HCT116 (cell line): Measurements from ENCODE around the gene TRPT1. TPM values are rescaled to one million over a fixed set of nuclear protein-coding genes. Genes with fewer than 3 reads are reported as not detected.

ENCODE experiments used
- ATAC-seq: fragments of 200-7000 bp; cut with Tn5 transposase; 2 replicates; pipeline ENCODE4 v1.9.1; 2020; ENCODE audit warnings: mild to moderate bottlenecking, moderate library complexity
- BruUV-seq: library from RNA; stranded (reverse); fragments of 400-500 nt; replicated peaks from 2 replicates; lab custom pipeline; 2021; lab: Mats Ljungman, UMichigan
- CTCF ChIA-PET: fragments of 300-600 bp; sonication (Branson Sonifier 250); formaldehyde crosslinking; loops from one replicate; lab custom pipeline; 2021; ENCODE audit warnings: antibody characterized with exemption; lab: Charles Lee
- POLR2A ChIA-PET: fragments of 300-600, 350-600 bp; sonication (Branson Sonifier 250); formaldehyde crosslinking; loops from one replicate; lab custom pipeline; 2021; ENCODE audit warnings: antibody characterized with exemption; lab: Charles Lee
- RAD21 ChIA-PET, 2 experiments: fragments of 300-600 bp; sonication (Branson Sonifier 250); formaldehyde crosslinking; loops; one replicate each; lab custom pipeline; 2023; ENCODE audit warnings: low total read pairs in 2 of 2; ENCODE audit not compliant: uncharacterized antibody in 2 of 2, unreplicated experiment in 2 of 2, low non-redundant PET in 1 of 2; lab: Charles Lee
- DNase-seq: peaks from one replicate; pipeline ENCODE4 v3.0.0-alpha.2; 2010; ENCODE audit warnings: low read depth, low spot score
- H2AFZ ChIP-seq: fragments of 200-600 bp; shearing (Covaris generic), sonication (generic); 2 replicates; pipeline ENCODE4 v1.6.1; 2017; ENCODE audit warnings: low read depth, mixed run types, mixed read lengths, antibody characterized with exemption, low read length; ENCODE audit not compliant: poor library complexity, severe bottlenecking
- H3K27ac ChIP-seq: 2 replicates; pipeline ENCODE4 v1.5.1; 2012; ENCODE audit warnings: low read depth, low read length
- H3K27me3 ChIP-seq: fragments of 200-600 bp; sonication (generic); 2 replicates; pipeline ENCODE4 v1.6.1; 2016; ENCODE audit warnings: mixed run types, low read length, mixed read lengths; ENCODE audit not compliant: insufficient read depth
- H3K36me3 ChIP-seq, 2 experiments: fragments of 200-500 bp in 1 of 2; fragments of 200-600 bp in 1 of 2; sonication (Bioruptor generic) in 1 of 2; sonication (generic) in 1 of 2; 2 replicates each; pipeline versions ENCODE4 v1.5.1 to v1.6.1; 2014 to 2016; ENCODE audit warnings: low read length in 2 of 2, inconsistent platforms in 1 of 2, mixed read lengths in 1 of 2, mixed run types in 1 of 2; ENCODE audit not compliant: insufficient read depth in 2 of 2, control insufficient read depth in 1 of 2
- H3K4me1 ChIP-seq, 2 experiments: fragments of 200-600 bp in 1 of 2; sonication (generic) in 1 of 2; 2 replicates each; pipeline versions ENCODE4 v1.5.1 to v1.6.1; 2012 to 2017; ENCODE audit warnings: low read length in 2 of 2, inconsistent platforms in 1 of 2, mild to moderate bottlenecking in 1 of 2, mixed read lengths in 1 of 2, mixed run types in 1 of 2, moderate library complexity in 1 of 2; ENCODE audit not compliant: insufficient read depth in 2 of 2, control insufficient read depth in 1 of 2
- H3K4me2 ChIP-seq: fragments of 200-600 bp; sonication (generic); 2 replicates; pipeline ENCODE4 v1.6.1; 2017; ENCODE audit warnings: mixed run types, low read length, mixed read lengths
- H3K4me3 ChIP-seq, 2 experiments: fragments of 200-600 bp in 1 of 2; sonication (generic) in 1 of 2; replicated peaks in 1 of 2; 2 replicates each; pipeline ENCODE4 v1.5.1; 2011 to 2016; ENCODE audit warnings: low read length in 2 of 2, control low read depth in 1 of 2, low read depth in 1 of 2, mild to moderate bottlenecking in 1 of 2, mixed read lengths in 1 of 2, mixed run types in 1 of 2
- H3K79me2 ChIP-seq: fragments of 200-600 bp; sonication (generic); 2 replicates; pipeline ENCODE4 v1.6.1; 2017; ENCODE audit warnings: mild to moderate bottlenecking, mixed run types, low read length, moderate library complexity, mixed read lengths; ENCODE audit not compliant: insufficient read depth
- H3K9ac ChIP-seq: fragments of 200-600 bp; sonication (generic); 2 replicates; pipeline ENCODE4 v1.6.1; 2016; ENCODE audit warnings: low read length, mixed read lengths
- H3K9me2 ChIP-seq: fragments of 200-600 bp; sonication (generic), shearing (Covaris generic); 2 replicates; pipeline ENCODE4 v1.6.1; 2017; ENCODE audit warnings: mixed run types, mild to moderate bottlenecking, moderate library complexity; ENCODE audit not compliant: insufficient read depth
- H3K9me3 ChIP-seq, 2 experiments: fragments of 200-500 bp in 1 of 2; fragments of 200-600 bp in 1 of 2; sonication (Bioruptor generic) in 1 of 2; sonication (generic) in 1 of 2; 2 replicates each; pipeline ENCODE4 v1.6.1; 2014 to 2017; ENCODE audit warnings: low read length in 2 of 2, mixed read lengths in 2 of 2, inconsistent platforms in 1 of 2, low read depth in 1 of 2, mild to moderate bottlenecking in 1 of 2, mixed run types in 1 of 2, moderate library complexity in 1 of 2; ENCODE audit not compliant: control insufficient read depth in 1 of 2, insufficient read depth in 1 of 2
- H4K20me1 ChIP-seq: fragments of 200-600 bp; sonication (generic), shearing (Covaris generic); 2 replicates; pipeline ENCODE4 v1.6.1; 2017; ENCODE audit warnings: mixed run types, mild to moderate bottlenecking, moderate library complexity; ENCODE audit not compliant: insufficient read depth
- EZH2 ChIP-seq: fragments of 200-600 bp; sonication (generic); IDR thresholded peaks from 2 replicates; pipeline ENCODE4 v1.6.1; 2017; ENCODE audit warnings: antibody characterized with exemption, mixed run types
- FOSL1 ChIP-seq: IDR thresholded peaks from 2 replicates; pipeline ENCODE4 v1.6.1; 2012; ENCODE audit warnings: low read depth
- SRF ChIP-seq: IDR thresholded peaks from 2 replicates; pipeline ENCODE4 v1.6.1; 2012; ENCODE audit warnings: low read depth
- ZBTB33 ChIP-seq: IDR thresholded peaks from 2 replicates; pipeline ENCODE4 v1.6.1; 2011; ENCODE audit warnings: mild to moderate bottlenecking, low read length, moderate library complexity; ENCODE audit not compliant: insufficient replicate concordance; ENCODE audit errors: extremely low read depth
- ZFX ChIP-seq: fragments of 450-650 bp; IDR thresholded peaks from 2 replicates; pipeline ENCODE4 v1.6.1; 2017
- intact Hi-C: fragments of 100-400 bp; cut with micrococcal nuclease; formaldehyde crosslinking; loops from 2 replicates; pipeline ENCODE4 v1.10.0; 2022
- total RNA-seq: library from RNA; stranded (reverse); gene quantifications from one replicate; pipeline ENCODE4 v1.2.1, GENCODE V29; 2021; ENCODE audit not compliant: unreplicated experiment
- TF ChIP-seq, protein P1 (sequence below): IDR thresholded peaks from 2 replicates; pipeline ENCODE4 v1.6.1; 2012

Gene TRPT1
- total RNA-seq, 1 experiment from 2014 or later = 43.2 TPM

DNA sequence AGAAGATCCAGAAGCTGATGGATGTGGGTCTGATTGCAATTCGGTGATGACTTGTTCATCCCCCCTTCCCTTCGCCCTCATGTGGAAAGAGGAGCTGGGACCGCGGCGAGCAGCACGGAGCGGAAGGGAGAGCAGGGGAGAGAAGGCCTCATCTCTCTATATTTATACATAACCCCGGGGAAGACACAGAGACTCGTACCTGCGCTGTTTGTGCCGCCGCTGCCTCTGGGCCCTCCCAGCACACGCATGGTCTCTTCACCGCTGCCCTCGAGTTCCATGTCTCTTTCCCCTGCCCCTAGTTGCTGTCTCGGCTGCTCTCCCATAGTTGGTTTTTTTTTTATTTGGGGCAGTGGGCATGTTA, 21.9 kb downstream of the TRPT1 start:
- ATAC-seq (no peak), DNase-seq (no peak)
- H3K36me3 ChIP-seq = peaks cover 47 to 53% of the 10 kb centered on the region in 2 experiments
- H3K4me2 ChIP-seq = no peak overlapping the region
- H4K20me1 ChIP-seq = no peaks in the 10 kb centered on the region
- intact Hi-C loops = loop anchor here (1.0 to 2.0 kb wide), 3 partner anchors 67 to 151 kb away; no protein-coding TSS in a partner anchor
- peaks cover 0 to 8% of the 10 kb centered on the region in 2 experiments; a peak in 1 of 4 replicates for H3K4me1 ChIP-seq
- no peaks in the 10 kb centered on the region for H3K27me3 ChIP-seq
- ChIA-PET POLR2A (interaction anchor here (0.7 to 2.2 kb wide), 8 partner anchors 18 to 151 kb away, joined by 3 to 10 read pairs (median 3); partner anchors contain the start of gene STIP1), CTCF (interaction anchor here (0.6 to 4.6 kb wide), 17 partner anchors 11 to 485 kb away, joined by 3 to 80 read pairs (median 6); partner anchors contain the start of genes CATSPERZ, ESRRA, FKBP2 and NUDT22), RAD21 (interaction anchor here (0.7 to 1.6 kb wide), 9 partner anchors 18 to 151 kb away, joined by 3 to 7 read pairs (median 4); partner anchors contain the start of genes ESRRA (in 1 of the 2), PLCB3 (in 1 of the 2) and STIP1 (in 1 of the 2))
- peaks cover 34% of the 10 kb centered on the region; the same call in 1 of the 2 replicates for H3K79me2 ChIP-seq
- H3K4me3 ChIP-seq = no peak overlapping the region
- no peak overlapping the region for H3K9ac ChIP-seq
- no peak overlapping the region for H3K27ac ChIP-seq
- H2AFZ ChIP-seq = no peak overlapping the region
- TF ChIP-seq SRF = 0 out of 2 replicates have a peak, but pooled peaks have one; percentile 15
- no peak for TF ChIP-seq ZFX
- H3K9me2 ChIP-seq = no peaks in the 10 kb centered on the region
- no peaks in the 10 kb centered on the region for H3K9me3 ChIP-seq
- TSS peak; percentile 61 for BruUV-seq

DNA sequence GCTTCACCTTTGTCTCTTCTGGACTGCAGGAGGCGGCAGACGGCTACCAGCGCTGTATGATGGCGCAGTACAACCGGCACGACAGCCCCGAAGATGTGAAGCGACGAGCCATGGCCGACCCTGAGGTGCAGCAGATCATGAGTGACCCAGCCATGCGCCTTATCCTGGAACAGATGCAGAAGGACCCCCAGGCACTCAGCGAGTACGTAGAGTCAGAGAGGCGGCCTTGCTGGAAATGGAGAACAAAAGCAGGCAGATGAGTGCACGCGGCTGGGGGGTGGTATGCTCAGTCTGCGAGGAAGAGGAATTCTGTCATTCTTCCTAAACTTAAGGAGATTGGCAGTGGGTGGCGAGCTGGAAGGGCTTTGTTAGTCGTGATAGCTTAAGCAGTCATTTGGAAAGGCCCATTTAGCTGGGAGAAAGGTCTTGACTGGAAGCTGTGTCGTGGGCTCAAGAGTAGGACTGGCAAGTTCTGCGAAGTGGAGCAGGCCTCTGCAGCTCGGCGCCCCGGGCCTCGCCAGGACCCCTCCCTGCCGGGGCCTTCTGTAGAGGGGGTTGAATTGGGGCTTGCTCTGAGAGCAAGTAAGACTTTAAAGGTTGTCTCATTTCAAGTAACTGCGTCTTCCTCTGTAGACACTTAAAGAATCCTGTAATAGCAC, 22.4 kb downstream of the TRPT1 start:
- CTCF ChIA-PET = interaction anchor here (1.6 to 4.6 kb wide), 8 partner anchors 15 to 152 kb away, joined by 4 to 80 read pairs (median 9); partner anchors contain the start of genes CATSPERZ, ESRRA, FKBP2 and PRDX5

More for the DNA sequence above, 22.4 kb downstream of the TRPT1 start:
- Histone ChIP-seq H3K4me3 (no peak overlapping the region), H3K9me2 (no peaks in the 10 kb centered on the region), H4K20me1 (no peaks in the 10 kb centered on the region), H3K4me2 (no peak overlapping the region), H3K27me3 (no peaks in the 10 kb centered on the region), H3K36me3 (peaks cover 48 to 57% of the 10 kb centered on the region in 2 experiments), H3K27ac (no peak overlapping the region), H3K9me3 (no peaks in the 10 kb centered on the region), H2AFZ (no peak overlapping the region), H3K9ac (no peak overlapping the region), H3K4me1 (peaks cover 0 to 8% of the 10 kb centered on the region in 2 experiments; a peak in 1 of 4 replicates), H3K79me2 (peaks cover 38% of the 10 kb centered on the region; the same call in 1 of the 2 replicates)
- TF ChIP-seq, protein P1, sequence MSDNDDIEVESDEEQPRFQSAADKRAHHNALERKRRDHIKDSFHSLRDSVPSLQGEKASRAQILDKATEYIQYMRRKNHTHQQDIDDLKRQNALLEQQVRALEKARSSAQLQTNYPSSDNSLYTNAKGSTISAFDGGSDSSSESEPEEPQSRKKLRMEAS = no peak
- TF ChIP-seq FOSL1 (no peak), EZH2 (no peak), ZBTB33 (no peak)
- DNase-seq = no peak
- ChIA-PET RAD21 (interaction anchor here in 1 of 2 experiments (1.6 kb wide), 1 partner anchor 18 kb away, joined by 3 read pairs; the partner anchor contains the start of gene STIP1), POLR2A (interaction anchor here (1.3 to 2.2 kb wide), 4 partner anchors 18 to 101 kb away, joined by 3 to 10 read pairs (median 6); partner anchors contain the start of gene STIP1)
- BruUV-seq = no TSS peak
- intact Hi-C loops = loop anchor here (1.0 to 2.0 kb wide), 3 partner anchors 67 to 152 kb away; no protein-coding TSS in a partner anchor
- no peak for ATAC-seq
